Raji (cell line): ENCODE results near the gene CPTP.

Source experiments
- POLR2A ChIP-seq: IDR thresholded peaks from 2 replicates; pipeline ENCODE4 v1.6.1; 2011; ENCODE audit warnings: low read depth, low read length, control low read depth; ENCODE audit not compliant: insufficient read depth

CPTP gene

GRCh38 chr1:1377540-1378205, 53.1 kb downstream of the CPTP start:
- no peak for TF ChIP-seq POLR2A
